GM19372 (cell line): ENCODE data around the gene KIAA0319L.
"Not testable (repeated sequence)": the region's sequence is repeated elsewhere in the genome, so short reads cannot be mapped to it uniquely, and the experiment has no call there.

Experiments
- ATAC-seq: cut with Tn5 transposase; IDR thresholded peaks from one replicate; pipeline ENCODE4 v1.9.1; 2021; ENCODE audit warnings: mild to moderate bottlenecking, low read depth, moderate library complexity; ENCODE audit not compliant: unreplicated experiment

Gene KIAA0319L

DNA sequence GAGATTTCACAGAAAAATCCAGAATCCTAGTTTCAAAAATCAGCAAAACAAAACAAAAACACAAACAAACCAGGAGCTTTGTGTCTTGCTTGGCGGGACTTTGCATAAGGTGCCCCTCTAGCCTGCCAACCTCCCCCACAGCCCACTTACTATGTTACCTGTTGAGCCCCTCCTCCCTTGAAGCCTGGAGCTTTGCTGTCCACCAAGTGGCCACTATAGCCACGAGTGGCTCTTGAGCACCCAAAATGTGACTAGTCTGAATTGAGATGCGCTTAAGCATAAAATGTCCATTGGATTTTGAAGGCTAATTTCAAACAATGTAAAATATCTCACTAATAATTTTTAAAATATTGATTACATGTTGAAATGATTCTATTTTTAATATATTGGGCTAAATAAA lies 28.1 kb upstream of the KIAA0319L start:
- ATAC-seq, result no peak

DNA sequence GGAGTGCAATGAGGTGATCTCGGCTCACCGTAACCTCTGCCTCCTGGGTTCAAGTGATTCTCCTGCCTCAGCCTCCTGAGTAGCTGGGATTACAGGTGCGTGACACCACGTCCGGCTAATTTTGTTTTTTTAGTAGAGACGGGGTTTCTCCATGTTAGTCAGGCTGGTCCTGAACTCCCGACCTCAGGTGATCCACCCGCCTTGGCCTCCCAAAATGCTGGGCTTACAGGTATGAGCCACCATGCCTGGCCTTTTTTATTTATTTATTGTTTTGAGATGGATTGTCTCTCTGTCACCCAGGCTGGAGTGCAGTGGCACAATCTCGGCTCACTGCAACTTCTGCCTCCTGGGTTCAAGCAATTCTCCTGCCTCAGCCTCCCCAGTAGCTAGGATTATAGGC lies 24.4 kb upstream of the KIAA0319L start:
- not testable (repeated sequence) for ATAC-seq

DNA sequence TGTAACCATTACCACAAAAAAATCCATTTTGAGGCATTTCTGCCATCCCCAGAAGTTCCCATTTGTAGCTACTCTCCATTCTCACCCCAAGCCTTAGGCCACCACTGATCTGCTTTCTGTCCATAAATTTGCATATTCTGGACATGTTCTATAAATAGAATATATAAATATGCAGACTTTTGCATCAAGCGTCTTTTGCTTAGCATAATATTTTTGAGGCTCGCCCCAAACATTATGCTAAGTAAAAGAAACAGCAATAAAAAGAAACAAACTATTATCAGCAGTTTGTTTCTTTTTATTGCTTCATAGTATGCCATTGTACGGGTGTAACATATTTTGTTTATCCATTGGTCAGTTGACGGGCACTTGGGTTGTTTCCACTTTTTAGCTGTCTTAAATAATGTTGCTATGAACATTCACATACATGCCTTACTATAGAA lies 23.8 kb upstream of the KIAA0319L start:
- ATAC-seq, result no peak

DNA sequence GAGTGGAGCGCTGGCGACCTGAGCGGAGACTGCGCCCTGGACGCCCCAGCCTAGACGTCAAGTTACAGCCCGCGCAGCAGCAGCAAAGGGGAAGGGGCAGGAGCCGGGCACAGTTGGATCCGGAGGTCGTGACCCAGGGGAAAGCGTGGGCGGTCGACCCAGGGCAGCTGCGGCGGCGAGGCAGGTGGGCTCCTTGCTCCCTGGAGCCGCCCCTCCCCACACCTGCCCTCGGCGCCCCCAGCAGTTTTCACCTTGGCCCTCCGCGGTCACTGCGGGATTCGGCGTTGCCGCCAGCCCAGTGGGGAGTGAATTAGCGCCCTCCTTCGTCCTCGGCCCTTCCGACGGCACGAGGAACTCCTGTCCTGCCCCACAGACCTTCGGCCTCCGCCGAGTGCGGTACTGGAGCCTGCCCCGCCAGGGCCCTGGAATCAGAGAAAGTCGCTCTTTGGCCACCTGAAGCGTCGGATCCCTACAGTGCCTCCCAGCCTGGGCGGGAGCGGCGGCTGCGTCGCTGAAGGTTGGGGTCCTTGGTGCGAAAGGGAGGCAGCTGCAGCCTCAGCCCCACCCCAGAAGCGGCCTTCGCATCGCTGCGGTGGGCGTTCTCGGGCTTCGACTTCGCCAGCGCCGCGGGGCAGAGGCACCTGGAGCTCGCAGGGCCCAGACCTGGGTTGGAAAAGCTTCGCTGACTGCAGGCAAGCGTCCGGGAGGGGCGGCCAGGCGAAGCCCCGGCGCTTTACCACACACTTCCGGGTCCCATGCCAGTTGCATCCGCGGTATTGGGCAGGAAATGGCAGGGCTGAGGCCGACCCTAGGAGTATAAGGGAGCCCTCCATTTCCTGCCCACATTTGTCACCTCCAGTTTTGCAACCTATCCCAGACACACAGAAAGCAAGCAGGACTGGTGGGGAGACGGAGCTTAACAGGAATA lies 20.1 kb upstream of the KIAA0319L start:
- no peak for ATAC-seq

DNA sequence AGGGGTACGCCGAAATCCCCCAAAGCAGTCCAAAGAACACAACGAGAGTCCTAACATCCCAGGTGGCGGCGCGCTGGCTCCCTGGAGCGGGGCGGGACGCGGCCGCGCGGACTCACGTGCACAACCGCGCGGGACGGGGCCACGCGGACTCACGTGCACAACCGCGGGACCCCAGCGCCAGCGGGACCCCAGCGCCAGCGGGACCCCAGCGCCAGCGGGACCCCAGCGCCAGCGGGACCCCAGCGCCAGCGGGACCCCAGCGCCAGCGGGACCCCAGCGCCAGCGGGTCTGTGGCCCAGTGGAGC lies 19.5 kb upstream of the KIAA0319L start:
- not testable (repeated sequence) for ATAC-seq

DNA sequence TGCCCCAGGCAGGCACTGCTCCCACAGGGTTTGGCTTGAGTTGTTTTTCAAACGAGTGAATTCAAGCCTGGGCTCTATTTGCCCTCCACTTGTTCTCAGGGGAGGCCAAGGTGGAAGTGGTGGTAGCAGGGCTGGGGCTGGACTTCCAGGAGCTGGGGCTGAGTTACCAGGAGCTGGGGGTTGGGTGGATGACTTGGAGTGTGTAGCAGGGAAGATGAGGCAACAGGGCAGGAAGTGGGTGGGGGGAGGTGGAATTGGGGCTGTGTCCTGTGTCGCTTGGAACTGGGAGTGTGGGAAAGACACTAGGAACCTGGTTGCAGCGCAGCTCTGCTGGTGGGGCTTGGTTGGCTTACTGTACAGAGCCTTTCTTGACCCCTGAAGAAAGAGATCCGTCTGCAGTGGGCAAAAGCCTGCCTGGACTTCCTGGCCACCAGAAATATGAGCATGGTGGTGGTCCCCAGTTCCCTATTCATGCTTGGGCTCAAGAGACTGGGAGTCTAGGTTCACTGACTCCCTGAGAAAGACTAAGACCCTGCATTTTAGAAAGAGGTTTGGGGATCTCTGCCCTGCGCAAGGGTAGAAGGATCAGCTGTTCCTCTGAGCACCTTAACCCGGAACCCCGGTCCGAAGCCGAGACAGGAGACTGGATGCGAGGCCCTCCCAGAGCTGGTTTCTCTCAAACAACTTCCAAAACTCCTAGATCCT lies 19.0 kb upstream of the KIAA0319L start:
- ATAC-seq, result no peak

DNA sequence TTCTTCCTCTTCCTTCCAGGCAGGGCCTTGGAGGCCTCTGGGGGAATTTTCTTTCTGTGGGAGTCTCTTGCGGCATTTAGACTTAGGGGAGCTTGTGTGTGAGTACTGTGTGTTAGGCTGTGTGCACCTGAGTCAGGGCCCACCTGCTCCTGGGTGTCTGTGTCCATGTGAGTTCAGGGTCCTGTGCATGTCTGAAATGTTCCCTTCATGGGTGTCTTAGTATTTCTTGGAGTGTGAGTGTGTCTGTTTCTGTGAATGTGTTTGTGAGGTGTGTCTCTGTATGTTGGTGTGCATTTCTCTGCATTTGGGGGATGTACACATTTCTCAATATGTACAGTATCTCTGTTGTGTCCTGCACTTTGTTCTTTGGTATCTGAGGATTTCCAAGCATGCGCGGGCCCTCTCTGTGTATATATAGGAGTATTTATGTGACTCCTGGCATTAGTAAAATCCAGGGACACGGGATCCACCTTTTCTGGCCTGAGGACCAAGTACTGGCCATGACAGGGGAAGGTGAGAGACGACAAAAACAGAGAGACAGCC lies 18.3 kb upstream of the KIAA0319L start:
- no peak for ATAC-seq

DNA sequence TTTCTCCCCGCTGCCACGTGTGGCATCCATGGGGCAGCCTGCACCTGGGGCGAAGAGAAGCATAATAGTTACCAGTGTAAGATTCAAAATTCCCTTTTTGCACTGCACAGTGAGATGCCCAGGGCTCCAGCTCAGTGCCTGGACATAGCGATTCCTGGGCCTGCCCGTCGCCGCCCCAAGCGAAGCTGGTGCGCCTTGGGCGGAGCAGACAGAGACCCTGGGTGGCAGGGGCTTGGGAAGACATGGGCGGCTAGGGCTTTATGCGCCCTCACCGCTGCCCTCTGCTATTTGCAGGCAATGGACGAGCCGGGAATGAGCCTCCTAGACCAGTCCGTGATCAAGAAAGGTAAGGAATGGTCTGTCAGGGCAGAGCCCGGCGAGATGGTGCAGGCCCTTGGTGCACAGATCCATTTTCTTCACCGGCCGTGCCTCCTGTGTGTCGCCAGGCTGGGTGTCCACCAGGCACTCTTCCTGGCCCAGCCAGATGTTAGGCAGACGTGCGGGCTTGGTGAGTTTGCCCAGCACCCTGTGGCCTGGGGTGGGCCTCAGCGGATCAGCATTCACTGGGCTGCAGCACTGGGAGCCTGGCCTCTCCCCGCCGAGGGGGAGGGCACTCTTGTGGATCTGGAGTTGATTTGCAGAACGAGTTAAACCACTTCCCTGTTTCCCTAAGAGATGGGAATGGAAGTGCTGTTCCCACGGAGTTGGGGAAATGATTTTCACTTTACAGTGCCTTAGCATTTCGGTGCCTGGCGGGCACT lies 17.6 kb upstream of the KIAA0319L start:
- no peak for ATAC-seq

DNA sequence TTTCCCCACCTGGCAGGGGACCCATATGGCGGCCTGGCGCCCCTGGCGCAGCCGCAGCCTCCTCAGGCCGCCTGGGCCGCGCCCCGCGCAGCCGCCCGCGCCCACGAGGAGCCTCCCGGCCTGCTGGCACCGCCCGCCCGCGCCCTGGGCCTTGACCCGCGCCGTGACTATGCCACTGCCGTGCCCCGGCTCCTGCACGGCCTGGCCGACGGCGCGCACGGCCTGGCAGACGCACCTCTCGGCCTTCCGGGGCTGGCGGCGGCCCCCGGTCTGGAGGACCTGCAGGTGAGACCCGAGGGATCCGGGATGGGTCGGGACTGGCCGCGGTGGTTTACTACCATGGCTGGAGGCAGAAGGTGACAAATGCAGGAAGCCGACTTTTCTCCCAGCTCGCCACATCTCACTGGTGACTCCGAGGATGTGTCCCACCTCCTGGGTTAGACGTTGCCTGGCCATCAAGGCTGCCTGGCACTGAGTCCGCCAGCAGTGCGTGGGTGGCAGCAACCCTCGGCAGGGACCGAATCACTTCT lies 17.0 kb upstream of the KIAA0319L start:
- ATAC-seq, result no peak

DNA sequence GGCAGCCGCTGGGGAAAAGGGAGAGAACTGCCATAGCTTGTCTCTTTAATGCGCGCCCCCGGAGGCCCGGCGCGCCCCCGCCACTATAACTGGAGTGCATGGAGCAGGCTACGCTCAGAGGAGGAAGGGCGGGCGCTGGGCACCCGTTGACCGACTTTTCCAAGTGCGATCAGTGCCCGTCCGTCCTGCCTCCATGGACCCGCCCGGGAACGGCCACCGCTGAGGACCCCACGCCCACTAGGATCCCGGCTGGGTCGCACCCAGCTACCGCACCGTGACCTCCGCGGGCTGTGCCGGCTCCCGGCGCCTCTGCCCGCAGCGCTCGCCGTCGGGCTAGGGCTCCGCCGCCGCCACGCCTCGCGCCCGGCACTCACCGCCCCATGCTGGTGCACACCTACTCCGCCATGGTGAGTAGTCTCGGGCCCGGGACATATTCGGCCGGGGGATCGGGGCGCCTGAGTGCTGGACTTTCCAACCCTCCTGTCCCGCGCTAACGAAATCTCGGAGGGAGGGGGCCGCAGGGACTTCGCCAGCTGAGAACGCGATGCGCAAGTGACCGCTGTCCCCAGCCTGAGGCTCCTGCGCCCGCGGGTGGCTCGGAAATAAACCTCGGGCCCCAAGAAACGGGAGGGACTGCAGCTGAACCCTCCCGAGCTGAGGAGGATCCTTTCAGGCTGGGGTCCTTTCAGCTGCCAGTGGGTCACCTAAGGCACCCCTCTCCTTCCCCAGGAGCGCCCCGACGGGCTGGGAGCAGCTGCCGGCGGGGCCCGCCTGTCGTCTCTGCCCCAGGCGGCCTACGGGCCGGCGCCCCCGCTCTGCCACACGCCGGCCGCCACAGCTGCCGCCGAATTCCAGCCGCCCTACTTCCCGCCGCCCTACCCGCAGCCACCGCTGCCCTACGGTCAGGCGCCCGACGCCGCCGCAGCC lies 16.3 kb upstream of the KIAA0319L start, which contains the start of gene TFAP2E:
TSS of gene TFAP2E (plus strand) at position 117 of the 927 bp plus-strand sequence. CDS start at position 381, 264 bp downstream.
- ATAC-seq, result no peak

DNA sequence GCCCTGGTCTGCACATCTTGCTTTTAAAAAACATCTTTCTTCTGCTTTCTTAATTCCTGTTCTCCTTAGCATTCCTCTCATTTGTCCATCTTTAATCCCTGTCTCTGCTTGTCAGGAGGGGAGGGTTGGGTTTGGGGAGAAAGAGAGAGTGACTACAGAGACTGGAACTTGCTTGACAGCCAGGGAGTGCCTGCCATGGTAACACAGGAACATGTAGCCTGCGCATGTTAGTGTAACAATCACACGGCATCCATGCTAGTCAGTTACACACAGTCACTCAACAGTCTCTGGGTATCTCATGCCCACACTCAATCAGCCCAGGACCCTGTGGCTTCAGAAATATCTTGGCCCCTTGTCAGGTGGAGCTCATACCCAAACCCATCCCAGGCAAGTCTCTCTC lies 15.1 kb upstream of the KIAA0319L start:
- no peak for ATAC-seq

DNA sequence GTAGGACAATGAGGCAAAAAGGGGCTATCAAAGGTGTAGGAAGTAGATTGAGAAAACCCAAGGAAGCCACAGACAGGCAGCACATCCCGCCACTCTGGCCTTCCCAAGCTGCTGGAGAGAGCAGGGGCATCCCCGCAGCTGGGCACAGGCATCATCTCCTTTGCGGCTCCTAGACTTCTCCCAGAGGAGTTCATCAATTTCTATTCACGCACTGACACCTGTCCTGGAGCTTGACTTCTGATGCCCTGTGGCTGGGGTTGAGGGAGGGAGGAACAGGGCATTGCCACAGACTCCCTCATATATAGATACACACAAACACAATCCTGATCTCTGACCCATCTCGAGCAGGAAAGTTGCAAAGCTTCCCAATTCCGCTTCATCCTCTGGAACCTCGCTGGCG lies 14.1 kb upstream of the KIAA0319L start:
- no peak for ATAC-seq

DNA sequence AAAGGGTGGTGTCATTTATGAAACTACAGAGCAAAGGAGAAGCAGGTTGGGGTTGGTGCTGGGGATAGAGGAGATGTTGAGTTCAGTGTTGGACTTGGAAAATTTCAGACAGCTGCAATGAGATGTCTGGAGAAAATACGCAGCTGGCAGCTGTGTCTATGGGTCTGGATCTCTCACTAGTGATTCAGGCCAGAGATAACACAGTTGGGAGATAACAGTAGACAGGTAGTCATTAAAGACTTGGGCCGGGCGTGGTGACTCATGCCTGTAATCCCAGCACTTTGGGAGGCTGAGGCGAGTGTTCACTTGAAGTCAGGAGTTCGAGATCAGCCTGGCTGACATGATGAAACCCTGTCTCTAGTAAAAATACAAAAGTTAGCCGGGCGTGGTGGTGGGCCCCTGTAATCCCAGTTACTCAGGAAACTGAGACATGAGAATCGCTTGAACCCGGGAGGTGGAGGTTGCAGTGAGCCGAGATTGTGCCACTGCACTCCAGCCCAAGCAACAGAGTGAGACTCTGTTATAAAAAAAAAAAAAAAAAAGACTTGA lies 13.5 kb upstream of the KIAA0319L start:
- no peak for ATAC-seq

DNA sequence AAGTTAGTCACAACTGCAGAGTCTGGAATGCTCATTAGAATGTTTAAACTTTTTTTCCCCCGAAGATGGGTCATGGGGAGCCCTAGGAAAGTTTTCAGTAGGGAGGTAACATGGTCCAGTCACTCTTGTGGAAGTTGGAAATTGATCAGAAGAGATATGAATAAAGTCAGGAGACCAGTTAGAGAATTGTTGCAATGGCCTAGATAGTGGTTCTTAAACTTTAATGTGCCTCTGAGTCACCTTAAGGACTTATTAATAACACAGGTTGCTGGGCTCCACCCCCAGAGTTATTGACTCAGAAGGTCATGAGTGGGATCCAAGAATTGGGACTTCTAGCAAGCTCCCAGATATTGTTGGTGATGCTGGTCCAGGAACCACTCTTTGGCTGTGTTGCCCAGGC lies 12.7 kb upstream of the KIAA0319L start:
- no peak for ATAC-seq

DNA sequence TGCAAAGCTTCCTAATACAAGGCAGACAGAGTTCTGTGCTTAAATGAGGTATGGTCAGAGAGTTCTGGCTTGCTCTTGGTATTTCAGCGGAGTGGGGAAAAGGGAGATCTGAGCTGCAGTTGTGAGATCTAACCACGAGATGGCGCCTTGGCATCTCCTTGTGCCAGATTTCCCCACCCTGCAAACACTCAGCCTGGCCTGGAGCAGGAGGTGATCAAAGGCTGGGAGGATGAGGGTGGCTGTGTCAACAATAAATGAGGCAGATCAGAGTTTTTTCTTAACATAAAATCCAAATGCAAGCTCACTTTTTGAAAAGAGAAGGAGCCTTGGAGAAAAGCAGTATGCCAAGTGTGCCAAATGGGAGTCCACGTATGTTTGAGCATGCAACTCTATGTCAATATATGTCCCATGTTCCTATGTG lies 11.8 kb upstream of the KIAA0319L start:
- no peak for ATAC-seq

DNA sequence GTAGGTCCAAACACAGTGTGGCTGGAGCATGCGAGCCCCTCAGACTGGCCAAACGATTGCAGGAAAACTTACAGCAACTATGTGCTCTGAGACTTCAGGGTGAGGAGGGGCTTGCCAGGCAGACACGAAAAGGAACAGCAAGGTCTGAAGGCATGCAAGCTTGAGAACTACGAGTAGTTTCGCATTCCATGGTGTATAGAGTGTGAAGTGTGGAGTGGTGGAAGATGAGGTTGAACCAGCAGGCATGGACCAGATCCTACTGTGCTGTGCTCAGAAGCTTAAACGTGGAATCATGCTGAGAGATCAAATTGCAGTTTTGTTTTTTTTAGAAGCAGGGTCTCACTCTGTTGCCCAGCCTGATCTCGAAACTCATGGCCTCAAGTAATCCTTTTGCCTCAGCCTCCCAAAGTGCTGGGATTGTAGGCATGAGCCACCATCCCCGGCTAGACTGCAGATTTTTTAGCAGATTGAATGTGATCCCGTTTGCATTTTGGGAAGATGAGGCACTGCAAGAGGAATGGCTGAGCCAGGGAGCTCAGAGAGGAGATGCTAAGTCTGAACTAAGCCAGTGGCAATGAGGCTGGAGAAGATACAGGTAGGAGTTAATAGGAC lies 10.8 kb upstream of the KIAA0319L start:
- ATAC-seq, result no peak

DNA sequence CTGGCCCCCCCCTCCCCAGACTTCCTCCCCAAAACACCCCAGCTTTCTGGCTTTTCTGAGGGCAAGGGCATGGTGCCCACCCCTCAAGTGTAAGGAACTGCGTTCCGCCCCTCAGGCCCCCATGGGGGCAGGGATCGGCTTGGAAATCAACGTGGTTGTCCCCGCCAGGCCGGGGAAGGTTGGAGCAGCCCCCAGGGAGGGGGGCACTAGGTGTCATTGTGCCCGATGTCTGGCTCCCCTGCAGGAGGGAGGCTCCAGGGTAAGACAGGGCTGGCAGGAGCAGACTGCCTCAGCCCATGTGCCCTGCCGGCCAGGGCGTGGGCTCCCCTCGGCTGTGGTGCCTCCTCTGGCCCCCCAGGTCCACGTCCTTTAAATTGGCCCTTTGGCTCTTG lies 8.5 kb upstream of the KIAA0319L start:
- no peak for ATAC-seq

DNA sequence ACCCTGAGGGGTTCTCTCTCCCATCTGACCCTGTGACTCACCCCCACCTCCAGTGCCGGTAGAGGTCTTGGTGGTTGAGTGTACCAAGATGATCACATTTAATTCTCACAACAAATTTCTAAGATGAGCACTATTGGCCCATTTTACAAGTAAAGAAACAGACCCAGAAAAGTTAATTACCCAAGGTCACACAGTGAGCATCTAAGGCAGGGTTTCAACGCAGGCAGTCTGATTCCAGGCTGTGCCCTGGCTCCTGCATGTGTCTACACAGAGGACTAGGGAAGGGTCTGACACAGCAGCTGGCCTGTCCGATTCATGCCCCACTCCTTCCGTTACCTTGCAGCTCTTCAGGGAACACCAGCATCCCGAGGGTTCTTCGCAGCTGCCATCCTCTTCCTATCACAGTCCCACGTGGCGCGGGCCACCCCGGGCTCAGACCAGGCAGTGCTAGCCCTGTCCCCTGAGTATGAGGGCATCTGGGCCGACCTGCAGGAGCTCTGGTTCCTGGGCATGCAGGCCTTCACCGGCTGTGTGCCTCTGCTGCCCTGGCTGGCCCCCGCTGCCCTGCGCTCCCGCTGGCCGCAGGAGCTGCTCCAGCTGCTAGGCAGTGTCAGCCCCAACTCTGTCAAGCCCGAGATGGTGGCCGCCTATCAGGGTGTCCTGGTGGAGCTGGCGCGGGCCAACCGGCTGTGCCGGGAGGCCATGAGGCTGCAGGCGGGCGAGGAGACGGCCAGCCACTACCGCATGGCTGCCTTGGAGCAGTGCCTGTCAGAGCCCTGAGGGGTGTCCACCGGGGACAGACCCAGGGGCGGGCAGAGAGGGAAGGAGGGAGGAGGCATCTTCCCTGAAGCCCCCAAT lies 7.9 kb upstream of the KIAA0319L start:
- ATAC-seq, result no peak
